Tibial nerve (tissue), 4 donors: ENCODE results near the gene CDR2L.

Experiments used
- EP300 ChIP-seq, 2 donors: sonication (generic); formaldehyde crosslinking; IDR thresholded peaks; one replicate each; pipeline ENCODE4 v1.6.1; 2017; ENCODE audit warnings: antibody characterized with exemption in 2 of 2, mild to moderate bottlenecking in 1 of 2
- POLR2A ChIP-seq, 2 donors: fragments of 450-650 bp; IDR thresholded peaks; one replicate each; pipeline ENCODE4 v1.6.1; 2017; ENCODE audit warnings: antibody characterized with exemption in 2 of 2, mild to moderate bottlenecking in 2 of 2, moderate library complexity in 2 of 2
- TF ChIP-seq, protein P1 (sequence below), 5 experiments: fragments of 200-600 bp in 3 of 5; fragments of 450-650 bp in 2 of 5; sonication (generic) in 3 of 5; IDR thresholded peaks; one replicate each; pipeline ENCODE4 v1.5.1; 2016 to 2019; ENCODE audit warnings: antibody characterized with exemption in 5 of 5, mild to moderate bottlenecking in 3 of 5, moderate library complexity in 2 of 5

DNA sequence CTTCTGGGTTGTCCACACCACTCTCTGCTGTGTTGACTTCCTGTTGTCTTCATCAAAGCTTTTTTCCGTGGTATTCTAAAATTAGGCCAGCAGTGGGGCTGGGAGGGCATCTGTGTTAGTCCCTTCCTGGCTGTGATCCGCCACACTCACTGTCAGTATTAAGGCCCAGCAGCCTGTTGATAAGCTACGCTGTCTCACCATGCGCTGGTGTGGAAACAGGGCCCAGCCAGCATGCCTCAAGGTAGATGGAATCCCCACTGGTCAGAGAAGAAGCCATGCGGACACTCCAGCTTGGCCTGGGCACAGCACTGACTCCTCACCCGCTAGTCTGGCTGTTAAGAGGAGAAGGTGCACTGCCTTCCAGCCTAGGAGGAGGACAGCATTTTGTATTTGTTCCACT, 11.4 kb downstream of the CDR2L start:
- TF ChIP-seq POLR2A (IDR thresholded peaks at IDR 0.05) (no peak), EP300 (IDR thresholded peaks at IDR 0.05) (no peak)
- TF ChIP-seq, protein P1, sequence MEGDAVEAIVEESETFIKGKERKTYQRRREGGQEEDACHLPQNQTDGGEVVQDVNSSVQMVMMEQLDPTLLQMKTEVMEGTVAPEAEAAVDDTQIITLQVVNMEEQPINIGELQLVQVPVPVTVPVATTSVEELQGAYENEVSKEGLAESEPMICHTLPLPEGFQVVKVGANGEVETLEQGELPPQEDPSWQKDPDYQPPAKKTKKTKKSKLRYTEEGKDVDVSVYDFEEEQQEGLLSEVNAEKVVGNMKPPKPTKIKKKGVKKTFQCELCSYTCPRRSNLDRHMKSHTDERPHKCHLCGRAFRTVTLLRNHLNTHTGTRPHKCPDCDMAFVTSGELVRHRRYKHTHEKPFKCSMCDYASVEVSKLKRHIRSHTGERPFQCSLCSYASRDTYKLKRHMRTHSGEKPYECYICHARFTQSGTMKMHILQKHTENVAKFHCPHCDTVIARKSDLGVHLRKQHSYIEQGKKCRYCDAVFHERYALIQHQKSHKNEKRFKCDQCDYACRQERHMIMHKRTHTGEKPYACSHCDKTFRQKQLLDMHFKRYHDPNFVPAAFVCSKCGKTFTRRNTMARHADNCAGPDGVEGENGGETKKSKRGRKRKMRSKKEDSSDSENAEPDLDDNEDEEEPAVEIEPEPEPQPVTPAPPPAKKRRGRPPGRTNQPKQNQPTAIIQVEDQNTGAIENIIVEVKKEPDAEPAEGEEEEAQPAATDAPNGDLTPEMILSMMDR (IDR thresholded peaks at IDR 0.05), result no peak
